H1 (cell line): ENCODE results near the gene MKX. TPM values are rescaled to one million over a fixed set of nuclear protein-coding genes. Genes with fewer than 3 reads are reported as not detected.

Experiments
- CTCF ChIA-PET: fragments of 300-600 bp; sonication (Branson Sonifier 250); formaldehyde crosslinking; loops from one replicate; lab custom pipeline; 2021; ENCODE audit not compliant: partially characterized antibody; lab: Charles Lee
- POLR2A ChIA-PET: fragments of 300-600 bp; sonication (Branson Sonifier 250); formaldehyde crosslinking; loops from one replicate; lab custom pipeline; 2021; ENCODE audit warnings: inconsistent platforms; ENCODE audit not compliant: partially characterized antibody; lab: Charles Lee
- DNase-seq, 2 experiments: peaks; one replicate each; pipeline versions ENCODE4 v3.0.0 to v3.0.0-alpha.2; 2010 to 2022; ENCODE audit warnings: low spot score in 2 of 2, low read depth in 1 of 2, mixed read lengths in 1 of 2
- FAIRE-seq: peaks from 2 replicates; lab custom pipeline; 2011; peaks lifted over from hg19 to GRCh38; lab: Jason Lieb, UNC
- H2AFZ ChIP-seq: 2 replicates; pipeline ENCODE4 v1.8.1; 2012; ENCODE audit warnings: low read length, inconsistent platforms
- H2AK5ac ChIP-seq: 2 replicates; pipeline ENCODE4 v1.6.1; 2013; ENCODE audit warnings: low read depth, low read length
- H2BK120ac ChIP-seq: replicated peaks from 2 replicates; pipeline ENCODE3; 2013; ENCODE audit warnings: low read depth, low read length, inconsistent platforms
- H2BK12ac ChIP-seq: 2 replicates; pipeline ENCODE4 v1.6.1; 2013; ENCODE audit warnings: low read depth, low read length
- H2BK15ac ChIP-seq: 2 replicates; pipeline ENCODE4 v1.6.1; 2013; ENCODE audit warnings: low read length
- H2BK20ac ChIP-seq: 2 replicates; pipeline ENCODE4 v1.6.1; 2013; ENCODE audit warnings: low read length
- H2BK5ac ChIP-seq: 2 replicates; pipeline ENCODE4 v1.6.1; 2013; ENCODE audit warnings: low read depth, low read length
- H3K14ac ChIP-seq: 2 replicates; pipeline ENCODE4 v1.6.1; 2013; ENCODE audit warnings: inconsistent platforms; ENCODE audit not compliant: insufficient read length
- H3K18ac ChIP-seq: 2 replicates; pipeline ENCODE4 v1.6.1; 2013; ENCODE audit warnings: low read length; ENCODE audit errors: extremely low read depth
- H3K23ac ChIP-seq: 2 replicates; pipeline ENCODE4 v1.6.1; 2013; ENCODE audit warnings: inconsistent platforms; ENCODE audit not compliant: insufficient read length
- H3K23me2 ChIP-seq: 2 replicates; pipeline ENCODE4 v1.6.1; 2013; ENCODE audit warnings: low read depth, low read length
- H3K27ac ChIP-seq: 2 replicates; pipeline ENCODE4 v1.6.1; 2011; ENCODE audit warnings: low read depth, low read length, inconsistent platforms
- H3K27me3 ChIP-seq, 4 experiments: replicated peaks in 1 of 4; 1 replicate in 1 of 4; 2 replicates in 3 of 4; pipeline versions ENCODE4 v1.6.1 to v1.8.1; 2011 to 2013; ENCODE audit warnings: low read length in 3 of 4, mild to moderate bottlenecking in 3 of 4, inconsistent platforms in 2 of 4, mixed read lengths in 2 of 4, moderate library complexity in 1 of 4; ENCODE audit not compliant: control insufficient read depth in 3 of 4, insufficient read depth in 3 of 4; ENCODE audit errors: extremely low read depth in 1 of 4
- H3K36me3 ChIP-seq, 4 experiments: 2 replicates each; pipeline versions ENCODE4 v1.6.1 to v1.8.1; 2011 to 2013; ENCODE audit warnings: mild to moderate bottlenecking in 4 of 4, low read length in 3 of 4, moderate library complexity in 2 of 4, control low read depth in 1 of 4, inconsistent platforms in 1 of 4; ENCODE audit not compliant: insufficient read depth in 4 of 4, control insufficient read depth in 2 of 4
- H3K4ac ChIP-seq: replicated peaks from 2 replicates; pipeline ENCODE3; 2013; ENCODE audit warnings: low read length, low read depth, mixed read lengths, inconsistent platforms; ENCODE audit not compliant: insufficient read length
- H3K4me1 ChIP-seq, 4 experiments: replicated peaks in 1 of 4; 1 replicate in 1 of 4; 2 replicates in 3 of 4; pipeline versions ENCODE4 v1.6.1 to v1.8.1; 2011 to 2013; ENCODE audit warnings: low read length in 3 of 4, inconsistent platforms in 2 of 4, mixed read lengths in 1 of 4; ENCODE audit not compliant: insufficient read depth in 4 of 4, control insufficient read depth in 3 of 4
- H3K4me2 ChIP-seq, 2 experiments: 2 replicates each; pipeline versions ENCODE4 v1.6.1 to v1.8.1; 2011 to 2013; ENCODE audit warnings: low read depth in 2 of 2, low read length in 2 of 2, control low read depth in 1 of 2, inconsistent platforms in 1 of 2, mild to moderate bottlenecking in 1 of 2; ENCODE audit not compliant: insufficient read depth in 1 of 2
- H3K4me3 ChIP-seq, 4 experiments: fragments of 200-600, 300-600 bp in 1 of 4; sonication (generic), shearing (Covaris generic), sonication (Bioruptor Twin) in 1 of 4; 2 replicates each; pipeline versions ENCODE4 v1.5.1 to v1.8.1; 2011 to 2016; ENCODE audit warnings: low read length in 4 of 4, low read depth in 3 of 4, control low read depth in 2 of 4, inconsistent platforms in 2 of 4, mild to moderate bottlenecking in 2 of 4, mixed read lengths in 1 of 4, moderate library complexity in 1 of 4; ENCODE audit not compliant: insufficient read depth in 2 of 4; ENCODE audit errors: extremely low read depth in 1 of 4
- H3K56ac ChIP-seq: replicated peaks from 2 replicates; pipeline ENCODE3; 2013; ENCODE audit warnings: low read depth, mild to moderate bottlenecking, mixed read lengths, low read length, inconsistent platforms; ENCODE audit not compliant: insufficient read length
- H3K79me1 ChIP-seq: 2 replicates; pipeline ENCODE4 v1.6.1; 2013; ENCODE audit warnings: low read depth, low read length, control low read depth
- H3K79me2 ChIP-seq, 2 experiments: 2 replicates each; pipeline versions ENCODE4 v1.6.1 to v1.8.1; 2012 to 2013; ENCODE audit warnings: low read length in 2 of 2, mild to moderate bottlenecking in 2 of 2, inconsistent platforms in 1 of 2; ENCODE audit not compliant: insufficient read depth in 2 of 2, control insufficient read depth in 1 of 2
- H3K9ac ChIP-seq, 4 experiments: replicated peaks in 1 of 4; 1 replicate in 1 of 4; 2 replicates in 3 of 4; pipeline versions ENCODE4 v1.6.1 to v1.8.1; 2011 to 2013; ENCODE audit warnings: low read depth in 3 of 4, low read length in 3 of 4, control low read depth in 2 of 4, mild to moderate bottlenecking in 2 of 4, moderate library complexity in 2 of 4, inconsistent platforms in 1 of 4; ENCODE audit errors: extremely low read depth in 1 of 4
- H3K9me3 ChIP-seq, 2 experiments: 2 replicates each; pipeline versions ENCODE4 v1.6.1 to v1.8.1; 2012 to 2013; ENCODE audit warnings: mild to moderate bottlenecking in 2 of 2, moderate library complexity in 2 of 2, control low read depth in 1 of 2, inconsistent platforms in 1 of 2, low read depth in 1 of 2, low read length in 1 of 2, mixed read lengths in 1 of 2; ENCODE audit not compliant: insufficient read depth in 2 of 2
- H4K20me1 ChIP-seq, 2 experiments: replicated peaks in 1 of 2; 2 replicates each; pipeline versions ENCODE3 to v1.8.1; 2011 to 2013; ENCODE audit warnings: inconsistent platforms in 2 of 2, low read length in 2 of 2, mild to moderate bottlenecking in 1 of 2; ENCODE audit not compliant: insufficient read depth in 2 of 2, control insufficient read depth in 1 of 2
- H4K5ac ChIP-seq: 2 replicates; pipeline ENCODE4 v1.6.1; 2013; ENCODE audit warnings: low read length, low read depth, mixed read lengths, inconsistent platforms; ENCODE audit not compliant: insufficient read length
- H4K8ac ChIP-seq: 2 replicates; pipeline ENCODE4 v1.8.0; 2013; ENCODE audit warnings: mild to moderate bottlenecking, moderate library complexity, low read length, inconsistent platforms; ENCODE audit not compliant: insufficient read depth; ENCODE audit errors: extremely low read depth
- H4K91ac ChIP-seq: replicated peaks from 2 replicates; pipeline ENCODE3; 2013; ENCODE audit warnings: low read length, mixed read lengths, inconsistent platforms; ENCODE audit not compliant: insufficient read length
- ASH2L ChIP-seq: fragments of 200-600, 300-600 bp; sonication (generic); IDR thresholded peaks from one replicate; pipeline ENCODE4 v1.7.1; 2017; ENCODE audit warnings: low read length
- CEBPB ChIP-seq: IDR thresholded peaks from 2 replicates; pipeline ENCODE4 v1.6.1; 2012; ENCODE audit warnings: low read depth, low read length
- KDM5A ChIP-seq: fragments of 200-600 bp; IDR thresholded peaks from 2 replicates; pipeline ENCODE4 v1.7.1; 2012; ENCODE audit warnings: mild to moderate bottlenecking, low read length, inconsistent platforms, mixed read lengths
- MAFK ChIP-seq: IDR thresholded peaks from 2 replicates; pipeline ENCODE4 v1.6.1; 2012; ENCODE audit warnings: low read depth, mild to moderate bottlenecking, improper control_type of control experiment, low read length
- SIRT6 ChIP-seq: IDR thresholded peaks from one replicate; pipeline ENCODE4 v1.7.1; 2012; ENCODE audit warnings: low read length, inconsistent platforms
- WGBS, 2 experiments: shearing (Covaris generic) in 1 of 2; methylation state at CpG; one replicate each; pipeline versions ENCODE4 v1.1.6 to v1.1.7; 2013 to 2015; ENCODE audit warnings: low lambda C conversion rate in 2 of 2, mixed read lengths in 2 of 2, inconsistent platforms in 1 of 2, low coverage in 1 of 2, missing lambda C conversion rate in 1 of 2; ENCODE audit not compliant: insufficient replicate concordance in 2 of 2, insufficient coverage in 1 of 2, insufficient read length in 1 of 2; ENCODE audit errors: extremely low coverage in 1 of 2, missing lambda C conversion rate in 1 of 2; 5-methylcytosine and 5-hydroxymethylcytosine counted together
- polyA plus RNA-seq, 7 experiments: library from polyadenylated mRNA; depleted of rRNA in 3 of 7; stranded (reverse) in 5 of 7; unstranded in 2 of 7; fragments of >200 nt in 5 of 7; fragments of 200-250 nt in 2 of 7; gene quantifications; 1 replicate in 5 of 7; 2 replicates in 1 of 7; 4 replicates in 1 of 7; pipeline versions ENCODE4 v1.2.1 to v1.2.3, GENCODE V29; 2011 to 2013; ENCODE audit warnings: missing spikeins in 2 of 7, mixed read lengths in 2 of 7
- total RNA-seq: library from RNA; stranded (reverse); fragmentation: NEBNext Ultra II Directional; extraction: Animal tissue kit (Norgen Biotek cat#: 25700); gene quantifications from 2 replicates; pipeline ENCODE4 v1.2.1, GENCODE V29; 2021
- TF ChIP-seq, protein P1 (sequence below): IDR thresholded peaks from 2 replicates; pipeline ENCODE4 v1.6.1; 2011; ENCODE audit warnings: low read length, improper control_type of control experiment

MKX gene
- total and polyA plus RNA-seq, 2 of the 8 experiments (the other 6 are each of a cell fraction or from before 2014, with no cell fraction given) = 0.21 to 1.3 TPM

DNA sequence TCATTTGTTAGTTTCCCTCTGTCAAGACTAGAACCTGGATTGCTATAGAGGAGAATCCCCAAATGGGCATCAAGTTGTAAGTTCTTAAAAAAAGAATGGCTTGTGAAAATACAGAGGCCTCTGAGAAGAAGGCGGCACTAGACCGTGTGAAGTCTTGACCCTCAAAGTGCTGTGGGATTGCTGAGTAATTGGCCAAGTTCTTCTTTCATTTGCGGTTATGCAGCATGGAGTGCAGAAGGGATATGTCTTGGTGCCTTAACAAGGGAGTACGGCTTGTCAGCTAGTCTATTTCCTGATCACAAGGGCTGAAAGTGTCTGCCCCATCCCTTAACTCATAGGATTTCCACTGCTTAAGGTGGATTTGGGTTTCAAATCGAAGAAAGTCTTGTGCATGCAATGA, 81.2 kb downstream of the MKX start:
- TF ChIP-seq ASH2L (no peak), MAFK (no peak), SIRT6 (no peak), CEBPB (no peak), KDM5A (no peak)
- TF ChIP-seq, protein P1, sequence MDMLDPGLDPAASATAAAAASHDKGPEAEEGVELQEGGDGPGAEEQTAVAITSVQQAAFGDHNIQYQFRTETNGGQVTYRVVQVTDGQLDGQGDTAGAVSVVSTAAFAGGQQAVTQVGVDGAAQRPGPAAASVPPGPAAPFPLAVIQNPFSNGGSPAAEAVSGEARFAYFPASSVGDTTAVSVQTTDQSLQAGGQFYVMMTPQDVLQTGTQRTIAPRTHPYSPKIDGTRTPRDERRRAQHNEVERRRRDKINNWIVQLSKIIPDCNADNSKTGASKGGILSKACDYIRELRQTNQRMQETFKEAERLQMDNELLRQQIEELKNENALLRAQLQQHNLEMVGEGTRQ = no peak
- ChIA-PET POLR2A (no interaction called here), CTCF (interaction anchor here (0.7 kb wide), 1 partner anchor 313 kb away, joined by 3 read pairs; no protein-coding TSS in a partner anchor)
- Histone ChIP-seq H2BK5ac (no peak overlapping the region), H3K23me2 (no peaks in the 10 kb centered on the region), H3K9ac (no peak overlapping the region), H4K20me1 (no peaks in the 10 kb centered on the region), H3K23ac (no peak overlapping the region), H3K79me2 (no peaks in the 10 kb centered on the region), H3K36me3 (no peaks in the 10 kb centered on the region), H2BK20ac (no peak overlapping the region), H4K5ac (no peak overlapping the region), H3K27me3 (no peaks in the 10 kb centered on the region), H4K8ac (no peak overlapping the region), H3K4me1 (no peaks in the 10 kb centered on the region; a peak in 1 of 7 replicates), H3K27ac (no peak overlapping the region), H3K18ac (no peak overlapping the region), H2BK12ac (no peak overlapping the region), H3K14ac (no peak overlapping the region), H3K4ac (no peak overlapping the region), H3K4me3 (no peak overlapping the region), H3K9me3 (no peaks in the 10 kb centered on the region), H4K91ac (no peak overlapping the region), H3K56ac (no peak overlapping the region), H3K79me1 (no peaks in the 10 kb centered on the region), H2BK120ac (no peak overlapping the region), H2AFZ (no peak overlapping the region), H3K4me2 (no peak overlapping the region), H2BK15ac (no peak overlapping the region), H2AK5ac (no peak overlapping the region)
- no peak for DNase-seq
- WGBS, 2 experiments = 85% methylated on average over 5 of the region's 5 CpGs; no CpG with 5 or more reads in 1 of the 2 experiments
- peak; percentile 42 for FAIRE-seq
